HEK293 (cell line): Measurements from ENCODE around the gene COA5.

ENCODE experiments used
- CTCF ChIP-seq: fragments of 450-650 bp; formaldehyde crosslinking; IDR thresholded peaks from 2 replicates; pipeline ENCODE4 v1.5.1; 2016; ENCODE audit warnings: missing biosample characterization, missing genetic modification characterization
- MZF1 ChIP-seq: fragments of 450-650 bp; formaldehyde crosslinking; IDR thresholded peaks from 2 replicates; pipeline ENCODE4 v1.5.1; 2017; ENCODE audit warnings: missing biosample characterization, missing genetic modification characterization, borderline replicate concordance
- SP2 ChIP-seq: fragments of 450-650 bp; formaldehyde crosslinking; IDR thresholded peaks from 2 replicates; pipeline ENCODE4 v1.5.1; 2016; ENCODE audit warnings: missing biosample characterization, missing genetic modification characterization
- ZBTB11 ChIP-seq: fragments of 450-650 bp; formaldehyde crosslinking; conservative IDR thresholded peaks from 2 replicates; pipeline ENCODE4 v1.5.1; 2016; ENCODE audit warnings: low read depth, missing biosample characterization, missing genetic modification characterization
- ZBTB17 ChIP-seq: fragments of 450-650 bp; formaldehyde crosslinking; IDR thresholded peaks from 2 replicates; pipeline ENCODE4 v1.5.1; 2016; ENCODE audit warnings: missing biosample characterization, missing genetic modification characterization
- ZBTB20 ChIP-seq: fragments of 450-650 bp; formaldehyde crosslinking; IDR thresholded peaks from 2 replicates; pipeline ENCODE4 v1.5.1; 2016; ENCODE audit warnings: missing biosample characterization, missing genetic modification characterization
- ZBTB21 ChIP-seq: fragments of 450-650 bp; formaldehyde crosslinking; IDR thresholded peaks from 2 replicates; pipeline ENCODE4 v1.5.1; 2017; ENCODE audit warnings: missing biosample characterization, missing genetic modification characterization
- ZNF350 ChIP-seq: fragments of 450-650 bp; formaldehyde crosslinking; IDR thresholded peaks from 2 replicates; pipeline ENCODE4 v1.5.0; 2017; ENCODE audit warnings: missing biosample characterization, mild to moderate bottlenecking, missing genetic modification characterization
- ZNF660 ChIP-seq: fragments of 450-650 bp; IDR thresholded peaks from 2 replicates; pipeline ENCODE4 v1.5.1; 2018; ENCODE audit warnings: missing biosample characterization, mild to moderate bottlenecking, missing genetic modification characterization
- ZNF701 ChIP-seq: fragments of 450-650 bp; formaldehyde crosslinking; IDR thresholded peaks from 2 replicates; pipeline ENCODE4 v1.5.1; 2016; ENCODE audit warnings: missing biosample characterization, missing genetic modification characterization

GRCh38 chr2:98561902-98562695 lies 46.2 kb downstream of the COA5 start:
- no peak for TF ChIP-seq ZNF701 (tag by site-specific recombination)
- TF ChIP-seq ZNF660: no peak
- TF ChIP-seq ZBTB21 (tag by site-specific recombination): no peak
- no peak for TF ChIP-seq CTCF (tag by site-specific recombination)
- TF ChIP-seq ZBTB17: no peak
- TF ChIP-seq ZBTB11 (tag by site-specific recombination): no peak
- no peak for TF ChIP-seq SP2 (tag by site-specific recombination)
- no peak for TF ChIP-seq MZF1 (tag by site-specific recombination)
- TF ChIP-seq ZNF350: no peak
- TF ChIP-seq ZBTB20 (tag by site-specific recombination): no peak
